Measurements from ENCODE around the gene PRDM5. TPM values are rescaled to one million over a fixed set of nuclear protein-coding genes. Genes with fewer than 3 reads are reported as not detected.
A peak's percentile ranks its signal among the peaks of the same experiment; 100 is the strongest.

PRDM5 gene
- total RNA-seq, 6 donors from 2014 or later, result 8.0 to 28.3 (median 18.9) TPM

DNA sequence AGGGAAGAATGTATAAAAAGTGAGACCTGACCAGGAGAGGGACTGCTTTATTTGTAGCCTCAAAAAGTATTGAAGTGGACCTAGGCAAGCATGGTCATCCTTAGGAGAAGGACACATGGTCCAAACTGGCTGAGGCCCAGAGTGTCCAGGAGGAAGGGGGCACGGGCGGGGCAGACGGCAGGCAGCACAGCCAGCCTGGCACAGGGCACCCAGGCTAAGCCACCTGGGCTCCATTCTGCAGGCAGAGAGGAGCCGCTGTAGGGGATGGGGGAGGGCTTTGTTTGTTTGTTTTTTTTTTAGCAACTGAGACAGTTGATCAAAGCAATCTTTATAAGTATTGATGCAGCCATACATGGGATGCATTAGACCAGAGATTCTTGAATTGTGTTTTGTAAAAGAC is 188.6 kb downstream of the PRDM5 start:
- ATAC-seq (ENCODE audit: low FRiP score in 2 of 2) (no peak), DNase-seq (peak in 1 of 2 donors; percentile 27)
- no peaks in the 10 kb centered on the region for H3K9me3 ChIP-seq
- no peak overlapping the region for H3K4me3 ChIP-seq
- TF ChIP-seq, protein P1, sequence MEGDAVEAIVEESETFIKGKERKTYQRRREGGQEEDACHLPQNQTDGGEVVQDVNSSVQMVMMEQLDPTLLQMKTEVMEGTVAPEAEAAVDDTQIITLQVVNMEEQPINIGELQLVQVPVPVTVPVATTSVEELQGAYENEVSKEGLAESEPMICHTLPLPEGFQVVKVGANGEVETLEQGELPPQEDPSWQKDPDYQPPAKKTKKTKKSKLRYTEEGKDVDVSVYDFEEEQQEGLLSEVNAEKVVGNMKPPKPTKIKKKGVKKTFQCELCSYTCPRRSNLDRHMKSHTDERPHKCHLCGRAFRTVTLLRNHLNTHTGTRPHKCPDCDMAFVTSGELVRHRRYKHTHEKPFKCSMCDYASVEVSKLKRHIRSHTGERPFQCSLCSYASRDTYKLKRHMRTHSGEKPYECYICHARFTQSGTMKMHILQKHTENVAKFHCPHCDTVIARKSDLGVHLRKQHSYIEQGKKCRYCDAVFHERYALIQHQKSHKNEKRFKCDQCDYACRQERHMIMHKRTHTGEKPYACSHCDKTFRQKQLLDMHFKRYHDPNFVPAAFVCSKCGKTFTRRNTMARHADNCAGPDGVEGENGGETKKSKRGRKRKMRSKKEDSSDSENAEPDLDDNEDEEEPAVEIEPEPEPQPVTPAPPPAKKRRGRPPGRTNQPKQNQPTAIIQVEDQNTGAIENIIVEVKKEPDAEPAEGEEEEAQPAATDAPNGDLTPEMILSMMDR (IDR thresholded peaks at IDR 0.05), result no peak
- TF ChIP-seq EP300 (IDR thresholded peaks at IDR 0.05) (no peak), POLR2AphosphoS5 (IDR thresholded peaks at IDR 0.05) (no peak), POLR2A (IDR thresholded peaks at IDR 0.05) (no peak)
- H3K27ac ChIP-seq, result no peak overlapping the region
- no peaks in the 10 kb centered on the region for H3K27me3 ChIP-seq
- WGBS, 2 donors, result 90 to 97% methylated on average over 4 of the region's 4 CpGs
- H3K36me3 ChIP-seq, result no peaks in the 10 kb centered on the region
- no peaks in the 10 kb centered on the region for H3K4me1 ChIP-seq

DNA sequence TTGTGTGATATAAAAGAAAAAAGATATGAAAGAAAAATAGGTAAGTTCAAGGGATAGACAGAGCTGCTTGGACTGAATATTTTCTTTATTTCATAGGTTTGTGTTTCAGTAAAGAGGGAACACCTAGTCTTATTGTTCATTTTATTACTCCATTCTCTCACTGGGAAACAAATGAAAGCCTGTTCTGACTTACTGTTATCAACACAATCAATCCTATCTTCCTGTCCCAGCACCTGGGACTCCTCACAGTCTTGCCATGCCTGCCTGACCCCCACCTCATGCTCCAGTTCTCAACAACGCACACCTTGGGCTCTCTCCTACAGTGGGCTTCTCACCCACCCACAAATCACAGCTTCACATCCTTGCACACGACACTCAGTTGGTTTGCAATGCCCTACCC is 189.5 kb downstream of the PRDM5 start:
- no peaks in the 10 kb centered on the region for H3K4me1 ChIP-seq
- H3K27me3 ChIP-seq, result no peaks in the 10 kb centered on the region
- H3K9me3 ChIP-seq, result no peaks in the 10 kb centered on the region
- no peak overlapping the region for H3K27ac ChIP-seq
- WGBS, 2 donors, result 81 to 85% methylated on average over 2 of the region's 2 CpGs
- no peak for DNase-seq
- H3K36me3 ChIP-seq, result no peaks in the 10 kb centered on the region
- no peak overlapping the region for H3K4me3 ChIP-seq
- ATAC-seq (ENCODE audit: low FRiP score in 2 of 2), result no peak
- TF ChIP-seq POLR2AphosphoS5 (IDR thresholded peaks at IDR 0.05) (no peak), POLR2A (IDR thresholded peaks at IDR 0.05) (no peak), EP300 (IDR thresholded peaks at IDR 0.05) (no peak)
- TF ChIP-seq, protein P1 (IDR thresholded peaks at IDR 0.05), result no peak

DNA sequence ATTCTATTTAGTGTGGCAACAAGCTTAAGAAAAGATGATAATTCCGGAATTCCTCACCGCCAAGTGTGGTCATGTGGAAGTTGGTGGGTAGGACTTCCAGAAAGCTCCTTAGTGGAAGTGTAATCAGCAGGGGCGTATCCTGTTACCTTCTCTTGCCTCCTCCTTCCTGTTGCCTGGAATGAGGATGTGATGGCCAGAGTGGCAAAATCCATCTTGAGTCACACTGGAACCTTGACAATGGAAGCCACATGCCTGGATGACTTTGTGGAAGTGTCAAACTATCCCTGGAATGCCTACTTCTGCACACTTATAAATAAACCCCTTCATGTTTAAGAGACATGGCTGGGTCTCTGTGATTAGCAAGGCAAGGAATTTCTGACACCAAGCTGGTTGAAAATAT is 191.0 kb downstream of the PRDM5 start:
- WGBS, 2 donors, result 88 to 91% methylated on average over 3 of the region's 3 CpGs
- DNase-seq, result no peak
- TF ChIP-seq, protein P1 (IDR thresholded peaks at IDR 0.05), result no peak
- TF ChIP-seq POLR2AphosphoS5 (IDR thresholded peaks at IDR 0.05), result no peak
- TF ChIP-seq POLR2A (IDR thresholded peaks at IDR 0.05), result no peak
- no peak for TF ChIP-seq EP300 (IDR thresholded peaks at IDR 0.05)

DNA sequence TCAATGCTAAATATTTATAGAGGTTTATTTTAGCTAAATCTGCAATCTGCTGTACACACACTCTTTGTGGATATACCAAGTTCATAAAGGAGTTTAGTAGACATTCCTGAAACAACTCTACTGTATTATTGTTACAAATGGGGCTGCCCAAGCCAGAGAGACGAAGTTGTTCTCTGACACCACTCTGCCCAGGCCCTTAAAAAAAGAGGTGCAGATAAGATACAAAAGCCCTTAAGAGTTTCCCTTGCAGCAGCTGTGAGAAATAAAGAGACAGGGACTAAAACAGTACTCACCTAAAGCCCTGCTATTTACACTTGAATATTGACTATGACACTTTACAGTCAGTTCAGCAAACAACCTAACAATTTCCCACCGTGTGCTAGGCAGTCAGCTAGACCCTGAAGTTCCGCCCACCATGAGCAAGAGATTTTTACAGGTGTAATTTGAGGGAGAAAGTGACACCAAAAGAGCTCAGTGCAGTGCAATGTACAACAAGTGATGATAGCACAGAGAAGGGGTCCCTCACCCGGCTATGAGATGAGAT is 191.7 kb downstream of the PRDM5 start:
- no peaks in the 10 kb centered on the region for H3K4me1 ChIP-seq
- no peaks in the 10 kb centered on the region for H3K9me3 ChIP-seq
- no peak for DNase-seq
- no peaks in the 10 kb centered on the region for H3K36me3 ChIP-seq
- H3K27me3 ChIP-seq, result no peaks in the 10 kb centered on the region
- 73 to 79% methylated on average over 4 of the region's 4 CpGs for WGBS, 2 donors
- no peak for ATAC-seq (ENCODE audit: low FRiP score in 2 of 2)
- H3K4me3 ChIP-seq, result no peak overlapping the region
- no peak for TF ChIP-seq POLR2AphosphoS5 (IDR thresholded peaks at IDR 0.05)
- TF ChIP-seq, protein P1 (IDR thresholded peaks at IDR 0.05), result no peak
- TF ChIP-seq POLR2A (IDR thresholded peaks at IDR 0.05), result no peak
- no peak for TF ChIP-seq EP300 (IDR thresholded peaks at IDR 0.05)
- no peak overlapping the region for H3K27ac ChIP-seq

More for the DNA sequence above, 191.0 kb downstream of the PRDM5 start:
- Histone ChIP-seq H3K4me3 (no peak overlapping the region), H3K27ac (no peak overlapping the region), H3K27me3 (no peaks in the 10 kb centered on the region), H3K36me3 (no peaks in the 10 kb centered on the region), H3K4me1 (no peaks in the 10 kb centered on the region), H3K9me3 (no peaks in the 10 kb centered on the region)
- no peak for ATAC-seq (ENCODE audit: low FRiP score in 2 of 2)
